GM23338 (cell line): ENCODE data around the gene NPHS1. TPM values are rescaled to one million over a fixed set of nuclear protein-coding genes. Genes with fewer than 3 reads are reported as not detected.
A peak's percentile ranks its signal among the peaks of the same experiment; 100 is the strongest.

Experiments used
- ATAC-seq: fragments of 200-7000 bp; cut with Tn5 transposase; 3 replicates; pipeline ENCODE4 v1.9.1; 2020
- DNase-seq: peaks from one replicate; pipeline ENCODE4 v3.0.0-alpha.2; 2015; ENCODE audit warnings: low spot score
- H2AFZ ChIP-seq: fragments of 200-600 bp; sonication (generic); 2 replicates; pipeline ENCODE4 v1.8.0; 2016; ENCODE audit warnings: antibody characterized with exemption, mild to moderate bottlenecking, moderate library complexity
- H3F3A ChIP-seq: fragments of 200-600 bp; sonication (generic); replicated peaks from 2 replicates; pipeline ENCODE4 v1.8.0; 2017; ENCODE audit warnings: antibody characterized with exemption, mixed run types, low read depth
- H3K27ac ChIP-seq: fragments of 200-600 bp; sonication (generic); 2 replicates; pipeline ENCODE4 v1.6.1; 2016; ENCODE audit warnings: low read depth
- H3K27me3 ChIP-seq: fragments of 200-600 bp; sonication (generic); 2 replicates; pipeline ENCODE4 v1.8.0; 2016; ENCODE audit warnings: mild to moderate bottlenecking, mixed run types, moderate library complexity; ENCODE audit not compliant: insufficient read depth
- H3K36me3 ChIP-seq: fragments of 200-600 bp; sonication (generic); 2 replicates; pipeline ENCODE4 v1.8.0; 2016; ENCODE audit warnings: mild to moderate bottlenecking; ENCODE audit not compliant: insufficient read depth
- H3K4me1 ChIP-seq: fragments of 200-600 bp; sonication (generic); 2 replicates; pipeline ENCODE4 v1.8.0; 2016; ENCODE audit warnings: mild to moderate bottlenecking, moderate library complexity; ENCODE audit not compliant: insufficient read depth
- H3K4me2 ChIP-seq: fragments of 200-600 bp; sonication (generic); 2 replicates; pipeline ENCODE4 v1.7.1; 2017; ENCODE audit warnings: mixed run types
- H3K4me3 ChIP-seq: fragments of 200-600 bp; sonication (generic); 2 replicates; pipeline ENCODE4 v1.6.1; 2016; ENCODE audit warnings: mixed run types
- H3K79me2 ChIP-seq: fragments of 200-600 bp; sonication (generic); replicated peaks from 2 replicates; pipeline ENCODE4 v1.8.0; 2017; ENCODE audit warnings: mild to moderate bottlenecking; ENCODE audit not compliant: insufficient read depth
- H3K9me2 ChIP-seq: fragments of 200-600 bp; sonication (generic); 2 replicates; pipeline ENCODE4 v1.8.0; 2017; ENCODE audit not compliant: insufficient read depth
- H4K20me1 ChIP-seq: fragments of 200-600 bp; sonication (generic); replicated peaks from 2 replicates; pipeline ENCODE4 v1.8.0; 2017; ENCODE audit warnings: mild to moderate bottlenecking; ENCODE audit not compliant: insufficient read depth
- H3K27ac Mint-ChIP-seq: 2 replicates; pipeline ENCODE4 v1.8.0; 2020; ENCODE audit warnings: inconsistent platforms, mild to moderate bottlenecking, moderate library complexity, mixed read lengths
- H3K27me3 Mint-ChIP-seq: 3 replicates; pipeline ENCODE4 v1.8.0; 2022; ENCODE audit warnings: low read depth, mild to moderate bottlenecking, moderate library complexity, mixed read lengths, inconsistent platforms; ENCODE audit not compliant: insufficient read depth, poor library complexity
- H3K36me3 Mint-ChIP-seq: 3 replicates; pipeline ENCODE4 v1.8.0; 2021; ENCODE audit warnings: low read depth, mild to moderate bottlenecking, inconsistent platforms, moderate library complexity, mixed read lengths
- H3K4me1 Mint-ChIP-seq: 3 replicates; pipeline ENCODE4 v1.8.0; 2020; ENCODE audit warnings: mild to moderate bottlenecking, inconsistent platforms, mixed read lengths
- H3K4me3 Mint-ChIP-seq: 3 replicates; pipeline ENCODE4 v1.8.0; 2021; ENCODE audit warnings: moderate library complexity, mild to moderate bottlenecking, inconsistent platforms, mixed read lengths
- H3K9me3 Mint-ChIP-seq: 3 replicates; pipeline ENCODE4 v1.8.0; 2020; ENCODE audit warnings: moderate library complexity, mild to moderate bottlenecking, inconsistent platforms, mixed read lengths
- CREB1 ChIP-seq: fragments of 250-450 bp; sonication (Bioruptor Pico); IDR thresholded peaks from 2 replicates; pipeline ENCODE4 v1.5.0; 2020; ENCODE audit warnings: low read depth, mild to moderate bottlenecking, moderate library complexity
- CTCF ChIP-seq, 2 experiments: fragments of 200-600 bp in 1 of 2; sonication (generic) in 1 of 2; conservative IDR thresholded peaks; 2 replicates each; pipeline versions ENCODE4 v1.5.1 to v1.6.1; 2016 to 2017; ENCODE audit warnings: antibody characterized with exemption in 2 of 2, low read depth in 2 of 2, mild to moderate bottlenecking in 2 of 2, moderate library complexity in 1 of 2
- ETS1 ChIP-seq: IDR thresholded peaks from 2 replicates; pipeline ENCODE4 v1.6.1; 2016; ENCODE audit warnings: antibody characterized with exemption
- EZH2 ChIP-seq: fragments of 200-600 bp; sonication (generic); IDR thresholded peaks from one replicate; pipeline ENCODE4 v1.8.0; 2017; ENCODE audit warnings: antibody characterized with exemption, mild to moderate bottlenecking, low read depth; ENCODE audit not compliant: unreplicated experiment
- EZH2phosphoT487 ChIP-seq: fragments of 200-600 bp; sonication (generic); IDR thresholded peaks from one replicate; pipeline ENCODE4 v1.8.1; 2018; ENCODE audit warnings: antibody characterized with exemption; ENCODE audit not compliant: unreplicated experiment
- JUNB ChIP-seq: IDR thresholded peaks from one replicate; pipeline ENCODE4 v1.6.1; 2016; ENCODE audit warnings: antibody characterized with exemption; ENCODE audit not compliant: unreplicated experiment
- NANOG ChIP-seq: IDR thresholded peaks from 2 replicates; pipeline ENCODE4 v1.6.1; 2016; ENCODE audit warnings: antibody characterized with exemption, borderline replicate concordance
- POLR2AphosphoS5 ChIP-seq: IDR thresholded peaks from 2 replicates; pipeline ENCODE4 v1.6.1; 2016; ENCODE audit warnings: antibody characterized with exemption, low read depth
- REST ChIP-seq: IDR thresholded peaks from one replicate; pipeline ENCODE4 v1.6.1; 2018; ENCODE audit warnings: antibody characterized with exemption; ENCODE audit not compliant: unreplicated experiment
- STAT1 ChIP-seq: IDR thresholded peaks from one replicate; pipeline ENCODE4 v1.6.1; 2016; ENCODE audit warnings: antibody characterized with exemption; ENCODE audit not compliant: unreplicated experiment
- ZNF114 ChIP-seq: fragments of 250-450 bp; sonication (Bioruptor Pico); IDR thresholded peaks from 2 replicates; pipeline ENCODE4 v1.5.0; 2020; ENCODE audit warnings: mild to moderate bottlenecking, moderate library complexity
- ZNF331 ChIP-seq: fragments of 250-450 bp; sonication (Bioruptor Pico); IDR thresholded peaks from 2 replicates; pipeline ENCODE4 v1.5.0; 2020; ENCODE audit warnings: low read depth, mild to moderate bottlenecking, moderate library complexity
- ZNF462 ChIP-seq: fragments of 250-450 bp; sonication (Bioruptor Pico); IDR thresholded peaks from 2 replicates; pipeline ENCODE4 v1.5.0; 2020; ENCODE audit warnings: mild to moderate bottlenecking, moderate library complexity
- polyA plus RNA-seq: library from polyadenylated mRNA; unstranded; fragments of >200 nt; fragmentation: Nextera tagmentation; extraction: Ambion mirVana; gene quantifications from 2 replicates; pipeline ENCODE4 v1.2.1, GENCODE V29; 2016
- total RNA-seq: library from RNA; depleted of rRNA; stranded (reverse); fragments of >200 nt; shearing (Covaris generic); gene quantifications from 2 replicates; pipeline ENCODE4 v1.2.3, GENCODE V29; 2014

The NPHS1 gene
- total and polyA plus RNA-seq, 2 experiments from 2014 or later, result 1.0 to 1.3 TPM

GRCh38 chr19:35811317-35812219, 40.7 kb downstream of the NPHS1 start:
- DNase-seq, result no peak
- Histone ChIP-seq H3K4me2 (no peak overlapping the region), H3K79me2 (no peaks in the 10 kb centered on the region), H3K4me1 (0 out of 2 replicates have a peak, but pooled peaks cover 2% of the 10 kb centered on the region), H3K9me2 (no peaks in the 10 kb centered on the region), H3K36me3 (no peaks in the 10 kb centered on the region), H4K20me1 (no peaks in the 10 kb centered on the region), H2AFZ (peak overlapping the region; percentile 76), H3K27ac (no peak overlapping the region), H3K4me3 (no peak overlapping the region), H3F3A (peaks cover 4% of the 10 kb centered on the region; the same call in 1 of the 2 replicates), H3K27me3 (no peaks in the 10 kb centered on the region)
- Mint-ChIP-seq H3K4me1 (peaks cover 6% of the 10 kb centered on the region), H3K9me3 (no peaks in the 10 kb centered on the region; the same call in 2 of the 3 replicates), H3K4me3 (no peak overlapping the region), H3K36me3 (no peaks in the 10 kb centered on the region), H3K27ac (no peak overlapping the region), H3K27me3 (peaks cover 9% of the 10 kb centered on the region)
- TF ChIP-seq CTCF (conservative IDR thresholded peaks at IDR 0.05; ENCODE audit: low read depth in 2 of 2) (no peak), ZNF114 (CRISPR knock-in tag) (no peak), EZH2phosphoT487 (no peak), REST (no peak), POLR2AphosphoS5 (no peak), ZNF462 (CRISPR knock-in tag) (no peak), ETS1 (no peak), STAT1 (no peak), JUNB (no peak), EZH2 (no peak), CREB1 (no peak), NANOG (no peak), ZNF331 (CRISPR knock-in tag) (no peak)
- no peak for ATAC-seq
